COLO829 (cell line): Measurements from ENCODE around the gene BAZ1B.
"Not testable (repeated sequence)": the region's sequence is repeated elsewhere in the genome, so short reads cannot be mapped to it uniquely, and the experiment has no call there.

Experiments used
- DNase-seq: peaks from one replicate; pipeline ENCODE4 v3.0.0; 2012; ENCODE audit warnings: low spot score

Gene BAZ1B

DNA sequence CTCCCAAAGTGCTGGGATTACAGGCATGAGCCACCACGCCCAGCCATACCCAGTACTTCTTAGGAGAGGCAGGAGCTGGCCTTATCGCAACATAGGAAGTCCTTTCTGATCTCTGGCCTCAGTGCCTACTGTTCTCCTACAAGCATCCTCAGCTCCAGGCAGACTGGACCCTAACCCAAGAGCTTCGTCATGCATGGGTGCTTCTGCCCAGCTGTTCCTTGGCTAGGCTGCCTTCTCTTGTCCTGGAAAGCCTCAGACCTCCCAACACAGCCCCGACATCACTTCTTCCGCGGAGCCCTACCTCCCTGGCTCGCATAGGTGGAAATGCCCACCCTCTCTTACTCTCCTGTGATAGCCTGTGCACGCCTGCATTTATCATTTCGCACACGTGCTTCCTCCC lies 19.6 kb upstream of the BAZ1B start:
- no peak for DNase-seq

DNA sequence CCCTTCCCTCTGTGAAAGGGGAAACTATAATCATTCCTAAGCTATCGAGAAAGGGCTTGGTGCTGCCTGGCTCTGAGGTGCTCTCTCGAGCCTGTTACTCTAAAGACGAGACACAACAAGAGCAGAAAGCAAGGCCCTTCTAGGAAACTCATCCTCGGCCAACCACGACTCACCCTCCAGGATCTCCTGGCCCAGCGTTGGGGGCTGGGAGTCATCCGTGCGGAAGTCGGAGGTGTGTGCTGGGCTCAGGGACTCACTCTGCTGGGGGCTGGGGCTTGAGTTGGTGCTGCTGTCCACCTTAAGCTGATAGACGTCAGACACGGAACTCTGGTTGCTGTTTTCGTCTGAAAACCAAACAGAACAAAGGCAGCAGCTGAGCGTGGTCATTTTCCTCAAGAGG lies 17.6 kb upstream of the BAZ1B start:
- no peak for DNase-seq

DNA sequence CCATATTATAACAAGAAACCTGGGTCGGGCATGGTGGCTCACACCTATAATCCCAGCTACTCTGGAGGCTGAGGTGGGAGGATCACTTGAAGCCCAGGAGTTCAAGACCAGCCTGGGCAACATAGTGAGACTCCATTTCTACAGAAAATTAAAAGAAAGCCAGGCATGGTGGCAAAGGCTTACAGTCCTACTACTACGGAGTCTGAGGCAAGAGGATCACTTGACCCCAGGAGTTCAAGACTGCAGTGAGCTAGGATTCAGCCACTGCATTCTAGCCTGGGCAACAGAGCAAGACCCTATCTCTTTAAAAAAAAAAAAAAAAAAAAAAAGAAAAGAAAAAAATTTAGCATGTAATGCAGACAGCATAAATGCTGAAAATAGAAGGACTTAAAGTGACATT lies 16.4 kb upstream of the BAZ1B start:
- not testable (repeated sequence) for DNase-seq

DNA sequence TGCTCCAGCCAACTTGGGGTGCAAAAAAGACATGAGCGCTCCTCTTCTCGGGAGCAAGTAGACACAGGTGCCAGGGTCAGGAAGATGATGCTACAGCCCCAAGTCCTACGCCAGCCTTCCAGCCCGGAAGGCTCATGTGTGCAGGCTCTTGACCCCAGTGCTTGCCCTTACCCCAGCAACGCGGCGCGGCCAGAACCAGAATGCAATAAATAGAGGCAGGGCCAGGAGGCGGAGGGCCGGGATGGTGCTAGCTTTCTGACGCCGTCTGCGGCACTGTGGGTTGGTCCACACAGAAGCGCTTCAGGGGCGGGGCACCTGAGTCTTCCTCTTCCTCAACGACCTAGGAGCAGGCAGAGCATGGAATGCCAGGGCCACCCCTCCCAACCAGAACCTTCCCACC lies 15.0 kb upstream of the BAZ1B start:
- no peak for DNase-seq

DNA sequence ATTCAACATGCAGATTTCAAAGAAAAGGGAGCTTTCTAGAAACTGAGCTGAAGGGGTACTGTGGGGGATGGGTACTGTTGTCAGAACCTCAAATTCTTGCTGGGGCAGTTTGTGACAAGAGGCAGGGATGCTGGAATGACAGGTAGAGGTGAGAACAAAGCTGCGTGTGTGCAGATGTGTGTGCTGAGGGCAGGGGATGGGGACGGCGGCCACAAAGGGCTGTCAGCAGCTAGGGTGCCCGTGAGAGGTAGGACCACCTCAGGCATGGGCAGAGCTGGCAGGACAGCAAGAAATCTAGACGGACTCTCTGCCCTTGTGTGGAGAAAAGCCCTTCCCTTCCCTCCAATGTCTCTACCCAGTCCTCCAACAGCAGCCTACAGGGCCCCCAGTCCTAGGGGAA lies 14.4 kb upstream of the BAZ1B start:
- no peak for DNase-seq

DNA sequence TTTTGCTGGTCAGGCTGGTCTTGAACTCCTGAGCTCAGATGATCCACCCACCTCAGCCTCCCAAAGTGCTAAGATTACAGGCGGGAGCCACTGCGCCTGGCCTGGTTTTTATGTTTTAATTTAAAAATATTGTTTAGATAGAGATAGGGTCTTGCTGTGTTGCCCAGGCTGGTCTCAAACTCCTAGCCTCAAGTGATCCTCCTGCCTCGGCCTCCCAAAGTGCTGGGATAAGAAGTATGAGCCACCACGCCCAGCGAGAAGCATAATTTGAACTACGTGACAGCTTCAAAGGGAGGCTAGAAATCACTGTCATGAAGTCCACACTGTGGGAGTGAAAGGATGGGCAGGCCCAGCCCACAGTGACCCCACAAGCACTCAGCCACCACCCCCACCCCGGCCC lies 13.8 kb upstream of the BAZ1B start:
- not testable (repeated sequence) for DNase-seq

DNA sequence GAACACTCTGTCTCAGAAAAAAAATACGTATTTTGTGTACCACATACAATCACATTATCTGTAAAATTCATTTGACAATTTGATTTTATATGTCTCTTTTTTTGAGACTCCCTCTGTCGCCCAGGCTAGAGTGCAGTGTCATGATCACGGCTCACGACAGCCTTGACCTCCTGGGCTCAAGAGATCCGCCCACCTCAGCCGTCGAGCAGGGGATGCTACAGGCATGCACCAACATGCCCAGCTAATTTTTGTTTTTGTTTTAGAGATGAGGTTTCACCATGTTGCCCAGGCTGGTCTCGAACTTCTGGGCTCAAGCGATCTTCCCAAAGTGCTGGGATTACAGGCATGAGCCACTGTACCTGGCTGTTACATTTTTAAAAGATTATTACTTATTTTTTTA lies 11.6 kb upstream of the BAZ1B start:
- DNase-seq: no peak

DNA sequence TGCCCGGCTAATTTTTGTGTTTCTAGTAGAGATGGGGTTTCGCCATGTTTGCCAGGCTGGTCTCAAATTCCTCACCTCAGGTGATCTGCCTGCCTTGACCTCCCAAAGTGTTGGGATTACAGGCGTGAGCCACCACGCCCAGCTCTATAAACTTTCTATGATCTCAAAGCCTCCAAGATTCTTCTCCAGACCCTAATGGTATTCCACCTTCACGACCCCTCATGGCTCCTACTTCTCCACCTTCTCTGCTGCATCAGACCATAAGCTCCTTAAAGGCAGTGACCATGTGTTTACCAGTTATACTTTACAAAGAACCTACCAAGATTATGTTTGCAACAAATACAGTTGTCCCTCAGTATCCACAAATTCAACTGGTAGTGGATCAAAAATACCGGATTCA lies 10.1 kb upstream of the BAZ1B start:
- DNase-seq: no peak

DNA sequence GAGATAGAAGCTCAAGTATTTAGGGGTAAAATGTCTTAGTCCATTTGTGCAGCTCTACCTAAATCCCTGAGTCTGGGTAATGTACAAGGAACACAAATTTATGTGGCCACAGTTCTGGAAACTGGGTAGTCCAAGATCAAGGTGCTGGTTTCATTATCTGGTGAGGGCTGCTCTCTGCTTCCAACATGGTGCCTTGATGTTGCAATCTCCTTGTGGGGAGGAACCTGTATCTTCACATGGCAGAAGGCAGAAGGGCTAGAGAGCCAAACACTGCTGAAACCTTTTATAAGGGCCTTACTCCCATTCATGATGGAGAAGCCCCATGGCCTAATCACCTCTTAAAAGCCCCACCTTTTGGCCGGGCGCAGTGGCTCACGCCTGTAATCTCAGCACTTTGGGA lies 8.7 kb upstream of the BAZ1B start:
- DNase-seq: no peak

DNA sequence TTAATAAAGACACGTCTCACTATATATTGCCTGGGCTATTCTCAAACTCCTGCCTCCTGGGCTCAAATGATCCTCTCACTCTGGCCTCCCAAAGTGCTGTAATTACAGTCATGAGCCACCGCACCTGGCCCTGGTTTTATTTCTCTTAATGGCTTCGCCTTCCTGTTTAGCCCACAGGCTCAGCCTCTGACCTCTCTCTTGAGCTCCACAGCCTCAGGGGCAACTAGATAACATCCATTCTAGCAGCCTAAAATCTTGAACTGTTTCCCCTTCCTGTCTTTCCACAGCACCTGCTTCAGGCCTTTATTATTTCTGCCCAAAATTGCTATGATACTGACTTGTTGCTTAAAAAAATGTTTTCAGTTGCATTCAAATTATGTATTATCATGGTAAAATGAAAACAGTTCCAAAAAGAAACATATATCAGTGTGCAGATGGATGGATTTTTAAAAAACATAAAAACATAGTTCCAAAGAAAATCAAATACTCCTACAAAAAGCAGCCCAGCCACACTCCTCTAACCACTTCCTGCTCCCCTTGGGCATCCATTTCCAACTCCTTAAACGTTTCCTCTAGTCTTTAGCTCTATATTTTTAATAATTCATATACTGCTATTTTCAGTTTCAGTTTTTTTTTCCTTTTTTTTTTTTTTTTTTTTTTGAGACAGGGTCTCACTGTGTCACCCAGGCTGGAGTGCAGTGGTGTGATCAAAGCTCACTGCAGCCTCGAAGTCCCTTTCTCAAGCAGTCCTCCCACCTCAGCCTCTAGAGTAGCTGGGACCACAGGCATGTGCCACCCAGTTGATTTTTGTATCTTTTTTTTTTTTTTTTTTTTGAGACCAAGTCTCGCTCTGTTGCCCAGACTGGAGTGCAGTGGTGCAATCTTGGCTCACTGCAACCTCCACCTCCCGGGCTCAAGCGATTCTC lies 5.1 kb upstream of the BAZ1B start:
- DNase-seq: no peak

DNA sequence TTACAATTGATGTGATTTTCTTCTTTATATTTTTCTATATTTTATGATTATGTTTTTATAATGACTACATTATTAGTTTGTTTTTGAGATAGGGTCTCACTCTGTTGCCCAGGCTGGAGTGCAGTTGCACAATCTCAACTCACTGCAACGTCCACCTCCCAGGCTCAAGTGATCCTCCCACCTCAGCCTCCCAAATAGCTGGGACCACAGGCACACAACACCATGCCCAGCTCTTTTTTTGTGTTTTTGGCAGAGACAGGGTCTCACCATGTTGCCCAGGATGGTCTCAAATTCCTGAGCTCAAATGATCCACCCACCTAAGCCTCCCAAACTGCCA lies 4.0 kb upstream of the BAZ1B start:
- DNase-seq: not testable (repeated sequence)

DNA sequence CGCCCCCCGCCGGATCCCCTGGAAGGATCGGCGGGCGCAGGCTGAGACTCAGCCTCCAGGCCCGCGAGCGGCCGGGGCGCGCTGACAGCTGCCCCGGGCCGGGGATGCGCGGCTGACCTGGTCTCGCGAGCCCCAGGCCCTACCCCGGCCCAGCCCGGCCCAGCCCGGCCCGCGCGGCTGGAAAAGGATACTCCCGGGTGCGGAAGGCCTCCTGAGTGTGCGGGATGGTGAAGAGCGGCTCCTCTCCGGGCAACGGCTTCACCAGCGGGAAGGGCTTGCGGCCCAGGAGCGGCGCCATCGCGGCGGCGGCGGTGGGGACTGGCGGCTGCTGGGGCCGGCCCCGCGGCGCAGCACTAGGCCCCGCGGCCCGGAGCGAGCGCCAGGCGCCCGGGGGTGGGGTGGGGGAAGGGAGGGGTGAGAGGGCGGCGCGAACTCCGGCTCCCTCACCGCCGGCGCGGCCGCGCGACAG lies 423 bp downstream of the BAZ1B start:
- no peak for DNase-seq

DNA sequence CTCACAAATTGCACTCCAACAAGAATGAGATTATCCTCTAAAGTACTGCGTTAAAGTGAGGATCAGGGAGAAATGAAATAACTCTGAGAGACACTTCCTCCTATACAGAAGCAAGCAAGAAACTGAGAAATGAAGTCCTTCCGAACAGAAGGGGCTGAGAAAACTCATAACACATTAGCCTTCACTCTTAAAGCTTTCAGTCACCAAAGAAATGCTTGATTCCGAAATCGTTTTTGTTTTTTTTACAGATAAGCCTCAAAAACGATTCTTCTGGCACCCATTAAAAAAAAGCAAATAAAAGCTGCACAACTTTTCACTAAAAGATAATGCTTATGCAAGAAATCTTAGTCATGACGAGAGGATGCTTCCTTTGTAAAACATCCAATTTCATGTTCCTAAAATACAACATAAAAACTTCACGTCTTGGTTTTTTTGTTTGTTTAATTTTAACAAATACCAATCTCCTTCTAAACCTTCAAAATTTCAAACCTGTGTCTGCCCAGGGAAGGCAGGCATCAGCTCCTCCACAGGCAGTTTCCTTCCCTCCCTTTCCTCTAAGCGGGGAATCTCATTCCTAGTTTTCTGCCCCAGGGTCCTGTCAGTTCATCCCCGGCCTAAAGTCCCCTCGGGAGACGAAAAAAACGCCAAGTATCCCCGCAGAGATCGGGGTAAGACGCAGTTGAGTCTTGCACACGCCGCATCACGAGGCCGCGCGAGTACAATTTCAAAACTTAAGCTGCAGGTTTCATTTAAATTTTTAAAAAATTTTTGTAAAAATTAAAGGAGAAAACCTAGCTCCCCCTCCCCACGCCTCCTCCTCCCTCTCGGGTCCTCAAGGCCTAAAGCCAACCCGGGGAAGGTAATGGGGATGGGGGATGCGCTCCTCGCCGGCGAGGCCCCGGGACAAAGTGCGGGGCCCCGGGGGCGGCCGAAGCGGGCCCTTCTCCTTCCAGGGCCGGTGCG lies 1.1 kb downstream of the BAZ1B start:
- DNase-seq: no peak

DNA sequence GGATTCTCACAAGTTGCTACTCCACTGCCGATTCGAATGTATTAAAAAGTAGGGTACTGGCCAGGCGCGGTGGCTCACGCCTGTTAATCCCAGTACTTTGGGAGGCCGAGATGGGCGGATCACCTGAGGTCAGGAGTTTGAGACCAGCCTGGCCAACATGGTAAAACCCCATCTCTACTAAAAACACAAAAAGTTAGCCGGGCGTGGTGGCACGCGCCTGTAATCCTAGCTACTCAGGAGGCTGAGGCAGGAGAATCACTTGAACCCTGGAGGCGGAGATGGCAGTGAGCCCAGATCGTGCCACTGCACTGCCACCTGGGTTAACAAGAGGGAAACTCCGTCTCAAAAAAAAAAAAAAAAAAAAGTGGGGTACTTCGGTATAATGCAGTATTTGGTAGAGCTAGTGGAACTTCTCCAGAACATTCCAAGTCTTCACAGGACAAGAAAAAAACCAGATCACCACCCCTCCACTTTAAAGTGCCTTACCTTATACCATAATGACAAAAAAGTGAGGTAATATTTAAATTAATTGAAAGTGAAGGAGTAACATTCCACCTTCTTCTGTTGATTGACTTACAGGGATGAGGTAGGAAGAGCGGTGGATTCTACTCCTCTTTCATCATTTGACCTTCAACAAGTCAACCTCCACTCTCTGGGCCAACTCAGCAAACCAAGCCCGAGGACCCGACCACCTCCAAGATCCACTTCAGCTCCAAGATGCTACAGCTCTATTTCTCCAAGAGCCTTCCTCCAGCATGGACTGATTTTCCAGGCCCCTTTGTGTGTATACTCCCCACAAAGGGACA lies 2.0 kb downstream of the BAZ1B start:
- no peak for DNase-seq

DNA sequence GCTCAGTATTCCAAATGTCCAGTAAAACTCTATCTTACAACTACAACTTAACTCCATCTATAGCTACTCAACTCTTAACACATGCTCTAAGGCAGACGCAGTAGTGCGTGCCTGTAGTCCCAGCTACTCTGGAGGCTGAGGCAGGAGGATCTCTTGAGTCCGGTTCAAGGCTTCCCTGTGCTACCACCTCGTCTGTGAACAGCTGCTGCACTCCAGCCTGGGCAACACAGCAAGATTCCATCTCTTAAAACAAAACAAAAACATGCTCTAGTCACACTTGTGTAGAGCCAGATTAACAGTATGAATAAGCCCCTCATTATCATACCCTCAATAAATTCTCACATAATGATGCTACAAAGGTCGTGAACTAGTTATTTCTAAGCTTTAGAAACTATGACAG lies 3.6 kb downstream of the BAZ1B start:
- no peak for DNase-seq

DNA sequence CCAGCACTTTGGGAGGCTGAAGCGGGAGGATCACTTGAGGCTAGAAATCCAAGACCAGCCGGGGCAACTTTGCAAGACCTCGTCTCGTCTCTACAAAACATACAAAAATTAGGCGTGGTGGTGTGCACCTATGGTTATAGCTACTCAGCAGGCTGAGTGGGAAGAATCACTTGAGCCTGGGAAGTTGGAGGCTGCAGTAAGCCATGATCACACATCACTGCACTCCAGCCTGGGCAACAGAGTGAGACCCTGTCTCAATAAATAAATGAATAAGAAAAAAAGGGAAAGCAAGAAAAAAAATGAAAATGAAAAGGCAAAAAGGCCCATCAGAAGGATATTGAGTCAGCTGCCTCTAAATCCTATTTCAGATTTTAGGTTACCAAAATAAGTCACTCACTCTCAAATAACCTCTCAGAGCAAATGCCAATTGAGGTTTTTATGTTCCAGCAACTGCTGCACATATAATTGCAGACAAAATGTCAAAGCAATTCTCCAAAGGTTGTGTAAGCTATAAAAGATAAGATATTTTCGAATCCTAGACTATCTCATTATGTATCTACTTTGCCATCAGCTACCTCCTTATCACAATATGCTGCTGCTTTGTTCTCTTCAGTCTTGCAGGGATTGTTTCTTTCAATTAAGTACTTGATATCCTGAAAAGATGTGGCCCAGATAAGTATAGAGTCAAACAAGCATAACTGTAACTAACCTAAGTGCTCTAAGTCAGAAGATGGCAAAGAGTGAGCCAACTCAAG lies 4.7 kb downstream of the BAZ1B start:
- DNase-seq: no peak

DNA sequence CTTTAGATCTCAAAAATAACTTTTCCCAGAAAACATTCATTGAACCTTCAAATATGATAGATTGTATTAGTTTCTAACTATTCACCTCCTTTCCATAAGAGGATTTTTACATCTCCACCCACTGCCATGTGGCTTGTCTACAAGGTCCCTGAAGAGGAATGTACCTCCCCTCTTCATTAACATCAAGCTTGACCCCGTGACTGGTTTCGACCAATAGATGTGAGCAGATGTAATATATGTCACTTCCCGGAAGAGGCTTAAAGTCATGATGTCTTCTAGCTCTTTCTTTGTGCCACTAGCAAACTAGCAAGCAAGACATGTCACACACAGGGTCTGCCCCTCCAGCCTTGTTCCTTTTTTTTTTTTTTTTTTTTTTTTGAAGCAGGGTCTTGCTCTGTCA lies 6.9 kb downstream of the BAZ1B start:
- no peak for DNase-seq

DNA sequence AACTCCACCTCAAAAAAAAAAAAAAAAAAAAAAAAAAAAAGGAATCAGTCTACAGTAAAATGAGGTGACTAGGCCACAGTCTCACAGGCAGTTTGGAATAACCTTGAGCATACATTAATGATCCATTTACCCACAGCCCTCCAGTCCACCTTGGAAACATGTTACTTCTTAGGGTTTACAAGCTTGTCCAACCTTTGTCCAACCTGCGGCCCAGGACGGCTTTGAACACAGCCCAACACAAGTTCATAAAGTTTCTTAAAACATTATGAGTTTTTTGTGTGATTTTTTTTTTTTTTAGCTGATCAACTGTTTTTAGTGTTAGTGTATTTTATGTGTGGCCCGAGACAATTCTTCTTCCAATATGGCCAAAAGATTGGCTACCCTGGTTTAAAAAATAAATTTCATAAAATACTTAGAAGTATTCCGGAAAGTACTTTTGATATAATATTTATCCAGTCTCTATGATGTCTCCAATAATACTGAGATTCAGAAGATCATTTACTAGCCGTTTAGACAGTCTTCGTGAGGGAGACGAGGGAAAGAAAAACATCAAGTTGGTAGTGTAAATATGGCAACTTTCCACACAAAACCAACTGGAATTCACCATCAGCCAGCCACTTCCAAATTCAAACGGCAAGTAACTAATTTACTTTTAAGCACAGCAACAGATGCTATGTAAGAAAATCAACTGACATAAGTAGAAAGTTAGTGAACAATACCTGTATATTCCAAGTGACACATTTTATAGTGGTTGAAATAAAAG lies 9.9 kb downstream of the BAZ1B start:
- DNase-seq: no peak

DNA sequence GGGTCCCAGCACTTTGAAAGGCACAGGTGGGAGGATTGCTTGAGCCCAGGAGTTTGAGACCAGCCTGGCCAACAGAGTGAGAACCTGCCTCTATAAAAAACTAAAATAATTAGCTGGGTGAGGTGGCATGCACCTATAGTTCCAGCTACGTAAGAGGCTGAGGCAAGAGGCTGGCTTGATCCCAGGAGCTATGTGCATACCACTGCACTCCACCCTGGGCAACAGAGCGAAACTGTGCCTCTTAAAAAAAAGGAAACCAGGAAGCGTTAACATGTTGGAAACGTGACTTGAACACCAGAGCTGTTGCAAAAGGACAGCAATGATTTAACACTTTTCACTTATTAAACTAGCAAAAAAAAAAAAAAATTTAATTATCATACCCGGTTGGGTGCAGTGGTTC lies 12.6 kb downstream of the BAZ1B start:
- DNase-seq: no peak

DNA sequence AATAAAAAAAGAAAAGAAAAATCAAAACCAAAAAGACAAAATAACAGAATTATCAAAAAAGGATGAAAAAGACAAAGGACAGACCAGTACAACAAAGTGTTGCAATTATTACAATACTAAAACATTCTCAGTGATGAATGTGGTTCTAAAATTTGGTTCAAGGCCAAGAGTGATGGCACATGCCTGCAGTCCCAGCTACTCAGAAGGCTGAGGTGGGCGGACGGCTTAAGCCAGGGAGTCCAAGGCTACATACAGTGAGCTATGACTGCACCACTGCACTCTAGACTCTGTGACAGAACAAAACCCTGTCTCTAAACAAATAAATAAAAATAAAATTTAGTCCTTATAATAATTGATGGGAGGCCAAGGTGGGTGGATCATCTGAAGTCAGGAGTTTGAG lies 14.5 kb downstream of the BAZ1B start:
- no peak for DNase-seq

DNA sequence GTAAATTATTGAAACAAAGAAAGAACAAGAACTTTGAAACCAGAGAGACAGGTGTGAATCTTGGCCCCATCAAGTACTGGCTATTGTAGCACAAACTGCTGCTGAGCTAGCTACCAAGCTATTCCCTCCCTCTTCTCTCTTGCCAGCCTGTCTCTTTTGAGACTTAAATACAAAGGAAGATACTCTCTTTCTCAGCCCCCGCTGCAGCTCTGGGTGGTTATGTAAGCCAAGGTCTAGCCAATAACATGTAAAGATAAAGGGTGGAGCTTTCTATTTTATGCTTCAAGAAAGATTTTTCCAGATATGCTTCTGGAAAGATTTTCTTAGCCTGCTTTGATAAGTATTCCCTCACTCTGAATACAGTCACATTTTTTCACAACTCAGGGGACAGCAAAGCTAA lies 17.2 kb downstream of the BAZ1B start:
- DNase-seq: no peak
